ENCODE measurements around the gene GCN1. TPM values are rescaled to one million over a fixed set of nuclear protein-coding genes. Genes with fewer than 3 reads are reported as not detected.

The GCN1 gene
- total and polyA plus RNA-seq, 2 donors from 2014 or later, result 12.2 to 77.6 TPM

DNA sequence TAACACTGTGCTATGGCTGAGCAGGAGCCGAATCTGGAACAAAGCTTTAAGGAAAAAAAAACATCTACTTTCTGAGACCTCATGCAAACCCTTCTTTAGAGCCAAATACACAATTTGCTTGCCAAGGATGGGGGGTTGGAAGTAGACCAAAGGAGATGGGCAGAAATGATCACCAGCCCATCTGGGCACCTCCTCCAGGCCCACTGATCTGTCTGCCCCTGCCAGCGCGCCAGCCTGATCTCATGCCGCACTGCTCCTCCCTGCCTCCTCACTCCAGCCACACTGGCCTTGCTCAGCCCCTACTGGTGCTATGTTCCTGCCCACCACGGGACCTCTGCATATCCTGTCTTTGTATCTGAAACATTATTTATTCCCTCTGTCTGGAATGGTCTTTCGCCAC lies 53.2 kb downstream of the GCN1 start:
- H3K27ac ChIP-seq (ENCODE audit: low read depth in 2 of 2, low read length in 2 of 2), result no peak overlapping the region
- intact Hi-C loops (cut with DNase I), result no loop called here
- H3K4me3 ChIP-seq (ENCODE audit: low read length in 3 of 3), result no peak overlapping the region
- H3K36me3 ChIP-seq (ENCODE audit: control insufficient read depth in 2 of 3, insufficient read depth in 3 of 3, low read length in 3 of 3), result peaks cover 7 to 73% (median 56%) of the 10 kb centered on the region in 3 donors
- no peaks in the 10 kb centered on the region for H3K27me3 ChIP-seq (ENCODE audit: control insufficient read depth, insufficient read depth, low read length)
- FAIRE-seq (no peak), DNase-seq (peak in 1 of 5 donors; percentile 42)
- TF ChIP-seq, protein P1, sequence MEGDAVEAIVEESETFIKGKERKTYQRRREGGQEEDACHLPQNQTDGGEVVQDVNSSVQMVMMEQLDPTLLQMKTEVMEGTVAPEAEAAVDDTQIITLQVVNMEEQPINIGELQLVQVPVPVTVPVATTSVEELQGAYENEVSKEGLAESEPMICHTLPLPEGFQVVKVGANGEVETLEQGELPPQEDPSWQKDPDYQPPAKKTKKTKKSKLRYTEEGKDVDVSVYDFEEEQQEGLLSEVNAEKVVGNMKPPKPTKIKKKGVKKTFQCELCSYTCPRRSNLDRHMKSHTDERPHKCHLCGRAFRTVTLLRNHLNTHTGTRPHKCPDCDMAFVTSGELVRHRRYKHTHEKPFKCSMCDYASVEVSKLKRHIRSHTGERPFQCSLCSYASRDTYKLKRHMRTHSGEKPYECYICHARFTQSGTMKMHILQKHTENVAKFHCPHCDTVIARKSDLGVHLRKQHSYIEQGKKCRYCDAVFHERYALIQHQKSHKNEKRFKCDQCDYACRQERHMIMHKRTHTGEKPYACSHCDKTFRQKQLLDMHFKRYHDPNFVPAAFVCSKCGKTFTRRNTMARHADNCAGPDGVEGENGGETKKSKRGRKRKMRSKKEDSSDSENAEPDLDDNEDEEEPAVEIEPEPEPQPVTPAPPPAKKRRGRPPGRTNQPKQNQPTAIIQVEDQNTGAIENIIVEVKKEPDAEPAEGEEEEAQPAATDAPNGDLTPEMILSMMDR (IDR thresholded peaks at IDR 0.05; ENCODE audit: borderline replicate concordance, extremely low read depth, insufficient read depth), result no peak
- H3K9me3 ChIP-seq (ENCODE audit: control insufficient read depth in 2 of 3, insufficient read depth in 1 of 3, low read length in 3 of 3), result no peaks in the 10 kb centered on the region
- no peak overlapping the region for H3K9ac ChIP-seq (ENCODE audit: low read length in 3 of 3)
- H3K4me1 ChIP-seq (ENCODE audit: control insufficient read depth in 2 of 3, insufficient read depth in 2 of 3, low read depth in 1 of 3, low read length in 3 of 3), result peaks cover 0 to 3% (median 0%) of the 10 kb centered on the region in 3 donors

DNA sequence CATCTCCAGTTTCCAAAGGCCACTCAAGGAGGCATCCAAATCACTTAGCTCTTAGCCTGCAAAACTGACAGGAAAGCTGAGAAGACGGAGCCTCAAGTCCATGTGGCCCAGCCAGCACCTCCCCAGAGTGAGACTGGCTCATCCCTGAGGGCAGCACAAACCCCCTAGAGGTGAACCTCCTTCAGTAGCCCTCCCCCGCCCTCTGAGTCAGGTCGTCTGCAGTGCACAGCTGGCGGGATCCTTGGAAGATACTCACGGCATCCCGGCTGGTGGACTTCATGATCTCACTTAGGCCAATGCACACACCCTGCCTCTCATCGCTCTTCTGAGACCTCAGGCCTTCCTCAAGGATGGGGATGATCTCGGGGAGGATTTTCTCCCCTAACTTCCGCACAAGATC lies 53.9 kb downstream of the GCN1 start:
- Histone ChIP-seq H3K4me3 (ENCODE audit: low read length in 3 of 3) (no peak overlapping the region), H3K27me3 (ENCODE audit: control insufficient read depth, insufficient read depth, low read length) (no peaks in the 10 kb centered on the region), H3K27ac (ENCODE audit: low read depth in 2 of 2, low read length in 2 of 2) (no peak overlapping the region), H3K4me1 (ENCODE audit: control insufficient read depth in 2 of 3, insufficient read depth in 2 of 3, low read depth in 1 of 3, low read length in 3 of 3) (peaks cover 0 to 3% (median 0%) of the 10 kb centered on the region in 3 donors), H3K9ac (ENCODE audit: low read length in 3 of 3) (no peak overlapping the region), H3K9me3 (ENCODE audit: control insufficient read depth in 2 of 3, insufficient read depth in 1 of 3, low read length in 3 of 3) (no peaks in the 10 kb centered on the region), H3K36me3 (ENCODE audit: control insufficient read depth in 2 of 3, insufficient read depth in 3 of 3, low read length in 3 of 3) (peaks cover 7 to 80% (median 60%) of the 10 kb centered on the region in 3 donors)
- peak in 1 of 5 donors; percentile 51 for DNase-seq
- no peak for FAIRE-seq
- TF ChIP-seq, protein P1 (IDR thresholded peaks at IDR 0.05; ENCODE audit: borderline replicate concordance, extremely low read depth, insufficient read depth), result no peak
- intact Hi-C loops (cut with DNase I), result no loop called here

DNA sequence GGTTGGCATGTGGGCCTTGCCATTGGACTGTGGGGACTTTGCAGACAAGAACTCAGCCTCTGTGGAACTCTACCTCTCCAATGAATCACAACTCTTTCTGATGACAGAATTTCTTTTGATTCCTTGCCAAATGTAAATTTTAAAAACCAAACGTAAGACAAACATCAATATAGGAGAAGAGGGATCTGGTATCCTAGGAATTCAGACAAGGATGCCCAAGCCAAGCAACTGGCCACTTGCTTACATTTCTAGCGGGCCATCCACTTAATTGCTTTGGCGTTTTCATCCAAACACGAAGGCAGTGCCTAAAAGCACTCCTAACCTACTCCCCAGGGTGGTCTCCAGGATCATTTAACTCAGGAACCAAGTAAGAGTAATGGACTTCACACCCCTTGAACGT lies 54.6 kb downstream of the GCN1 start:
- FAIRE-seq (no peak), DNase-seq (no peak)
- Histone ChIP-seq H3K27me3 (ENCODE audit: control insufficient read depth, insufficient read depth, low read length) (no peaks in the 10 kb centered on the region), H3K27ac (ENCODE audit: low read depth in 2 of 2, low read length in 2 of 2) (no peak overlapping the region), H3K9ac (ENCODE audit: low read length in 3 of 3) (no peak overlapping the region), H3K9me3 (ENCODE audit: control insufficient read depth in 2 of 3, insufficient read depth in 1 of 3, low read length in 3 of 3) (no peaks in the 10 kb centered on the region), H3K4me1 (ENCODE audit: control insufficient read depth in 2 of 3, insufficient read depth in 2 of 3, low read depth in 1 of 3, low read length in 3 of 3) (no peaks in the 10 kb centered on the region), H3K36me3 (ENCODE audit: control insufficient read depth in 2 of 3, insufficient read depth in 3 of 3, low read length in 3 of 3) (peaks cover 9 to 77% (median 61%) of the 10 kb centered on the region in 3 donors), H3K4me3 (ENCODE audit: low read length in 3 of 3) (no peak overlapping the region)
- intact Hi-C loops (cut with DNase I), result no loop called here
- TF ChIP-seq, protein P1 (IDR thresholded peaks at IDR 0.05; ENCODE audit: borderline replicate concordance, extremely low read depth, insufficient read depth), result no peak

DNA sequence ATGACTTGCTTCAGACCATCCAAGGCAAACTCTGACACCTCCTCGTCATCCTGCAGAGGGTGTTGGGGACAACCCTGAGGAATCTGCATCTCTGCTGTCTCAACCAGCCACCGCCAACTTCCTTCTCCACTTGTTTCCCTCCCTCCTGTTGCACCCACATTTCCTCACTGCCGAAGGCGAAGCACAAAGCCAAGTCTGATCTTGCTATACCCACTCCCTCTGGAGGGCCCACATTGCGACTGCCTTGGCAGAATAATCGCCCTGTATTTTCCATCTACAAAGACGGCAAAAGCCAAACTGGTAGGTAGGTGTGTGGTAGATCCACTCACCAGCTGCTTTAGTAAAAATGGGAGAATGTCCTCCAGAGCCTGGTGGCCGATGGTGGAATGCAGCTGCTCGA lies 56.1 kb downstream of the GCN1 start:
- Histone ChIP-seq H3K36me3 (ENCODE audit: control insufficient read depth in 2 of 3, insufficient read depth in 3 of 3, low read length in 3 of 3) (peaks cover 12 to 82% (median 63%) of the 10 kb centered on the region in 3 donors), H3K27ac (ENCODE audit: low read depth in 2 of 2, low read length in 2 of 2) (no peak overlapping the region), H3K9ac (ENCODE audit: low read length in 3 of 3) (no peak overlapping the region), H3K27me3 (ENCODE audit: control insufficient read depth, insufficient read depth, low read length) (no peaks in the 10 kb centered on the region), H3K4me3 (ENCODE audit: low read length in 3 of 3) (no peak overlapping the region), H3K4me1 (ENCODE audit: control insufficient read depth in 2 of 3, insufficient read depth in 2 of 3, low read depth in 1 of 3, low read length in 3 of 3) (no peaks in the 10 kb centered on the region), H3K9me3 (ENCODE audit: control insufficient read depth in 2 of 3, insufficient read depth in 1 of 3, low read length in 3 of 3) (no peaks in the 10 kb centered on the region)
- FAIRE-seq (no peak), DNase-seq (no peak)
- TF ChIP-seq, protein P1 (IDR thresholded peaks at IDR 0.05; ENCODE audit: borderline replicate concordance, extremely low read depth, insufficient read depth), result no peak
- intact Hi-C loops (cut with DNase I), result no loop called here
